Body of pancreas (tissue), 4 donors: ENCODE measurements around the gene ACKR2.

Source experiments
- CTCF ChIP-seq, 7 experiments: fragments of 450-650 bp in 4 of 7; fragments of 200-600 bp in 3 of 7; sonication (generic) in 3 of 7; IDR thresholded peaks; one replicate each; pipeline ENCODE4 v1.5.1; 2016 to 2019; ENCODE audit warnings: antibody characterized with exemption in 7 of 7
- POLR2A ChIP-seq, 3 donors: fragments of 450-650 bp; IDR thresholded peaks; one replicate each; pipeline ENCODE4 v1.6.1; 2016; ENCODE audit warnings: antibody characterized with exemption in 3 of 3, mild to moderate bottlenecking in 2 of 3

- TF ChIP-seq CTCF (IDR thresholded peaks at IDR 0.05) (no peak), POLR2A (IDR thresholded peaks at IDR 0.05) (no peak)
Observed at GRCh38 chr3:42801784-42802183, 7.5 kb upstream of the ACKR2 start.
